Kidney capillary endothelial cell (primary cell): Measurements from ENCODE around the gene TMEM239.

Experiments
- DNase-seq: peaks from one replicate; pipeline ENCODE4 v3.0.0-alpha.2; 2018; ENCODE audit warnings: low spot score

The TMEM239 gene

DNA sequence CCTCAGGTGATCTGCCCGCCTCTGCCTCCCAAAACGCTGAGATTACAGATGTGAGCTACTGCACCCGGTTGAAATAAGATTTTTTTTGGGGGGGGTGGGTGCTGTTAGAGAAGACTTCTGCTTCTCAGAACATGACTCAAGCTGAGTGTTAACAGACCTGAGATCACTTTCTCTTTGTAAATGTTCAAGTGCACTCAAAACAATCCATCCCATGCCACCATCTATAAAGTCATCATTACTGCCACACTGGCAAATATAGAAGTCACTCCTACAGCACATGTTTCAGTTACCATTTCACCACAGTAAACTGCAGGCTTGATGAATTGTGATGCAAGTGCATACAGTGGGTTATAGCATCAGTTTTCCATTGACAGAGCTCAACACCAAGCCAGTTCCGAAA, 33.4 kb downstream of the TMEM239 start:
- no peak for DNase-seq

DNA sequence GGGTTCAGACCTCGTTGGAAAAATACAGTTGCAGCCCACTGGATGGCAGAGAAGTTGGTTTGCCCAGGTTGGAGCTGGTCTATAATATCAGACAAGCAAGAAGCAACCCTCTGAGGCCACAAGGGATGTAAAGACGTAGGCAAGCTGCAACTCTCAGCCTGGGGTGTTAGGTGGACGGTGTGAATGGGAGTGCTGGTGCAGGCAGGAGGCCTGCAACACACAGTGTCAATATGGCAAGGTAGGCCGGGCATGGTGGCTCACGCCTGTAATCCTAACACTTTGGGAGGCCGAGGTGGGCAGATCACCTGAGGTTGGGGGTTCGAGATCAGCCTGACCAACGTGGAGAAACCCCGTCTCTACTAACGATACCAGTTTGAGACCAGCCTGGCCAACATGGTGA, 34.9 kb downstream of the TMEM239 start:
- no peak for DNase-seq

DNA sequence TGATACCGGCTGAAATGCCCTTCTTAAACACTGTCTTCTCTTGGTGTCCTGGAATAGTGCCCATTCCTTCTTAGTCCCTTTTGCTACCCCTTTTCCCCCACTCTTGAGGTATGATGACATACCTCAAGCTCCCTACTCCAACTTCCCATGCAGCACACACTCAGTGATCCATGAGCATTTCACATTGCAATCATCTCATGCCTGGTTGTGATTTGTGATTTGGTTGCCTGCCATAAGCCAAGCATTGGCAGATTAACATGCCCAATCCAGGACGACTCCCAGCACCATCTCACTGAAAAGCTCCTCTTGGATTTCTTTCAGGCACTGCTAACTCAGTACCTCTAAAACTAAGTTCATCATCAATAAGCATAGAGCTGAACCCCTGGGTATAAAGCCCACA, 42.4 kb downstream of the TMEM239 start:
- no peak for DNase-seq

DNA sequence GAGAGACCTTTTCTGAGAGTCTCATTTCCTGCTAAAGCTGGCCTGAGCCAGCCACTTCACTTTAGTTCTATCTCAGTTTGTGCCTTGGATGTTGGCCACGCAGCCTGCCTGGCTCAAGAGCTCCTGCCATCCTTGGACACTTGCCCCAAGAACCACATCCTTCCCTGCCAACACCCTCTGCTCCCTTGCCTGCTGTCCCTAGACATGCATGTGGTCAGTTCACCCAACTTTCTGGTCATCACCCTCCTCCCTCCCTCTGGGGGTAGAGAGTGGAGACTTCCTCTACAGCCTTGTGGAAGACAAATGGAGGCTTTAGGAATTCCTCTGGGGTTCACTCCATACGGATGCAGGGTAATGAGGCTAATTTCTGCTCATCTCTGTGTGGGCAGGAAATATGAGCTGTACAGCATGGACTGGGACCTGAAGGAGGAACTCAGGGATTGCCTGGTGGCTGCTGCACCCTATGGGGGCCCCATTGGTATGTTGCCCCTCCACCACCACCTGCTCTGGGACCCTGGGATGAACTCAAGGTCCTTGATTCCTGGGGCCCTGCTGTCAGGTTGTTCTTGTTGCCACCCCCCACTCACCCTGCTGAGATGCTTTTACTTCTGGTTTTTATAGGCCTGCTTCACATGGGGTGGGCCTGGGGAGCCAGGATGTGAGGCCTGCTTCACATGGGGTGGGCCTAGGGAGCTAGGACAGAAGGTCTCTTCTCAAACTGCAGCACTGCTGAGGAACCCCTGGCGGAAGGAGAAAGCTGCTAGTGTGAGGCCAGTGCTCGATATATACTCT, 43.4 kb downstream of the TMEM239 start:
- no peak for DNase-seq

DNA sequence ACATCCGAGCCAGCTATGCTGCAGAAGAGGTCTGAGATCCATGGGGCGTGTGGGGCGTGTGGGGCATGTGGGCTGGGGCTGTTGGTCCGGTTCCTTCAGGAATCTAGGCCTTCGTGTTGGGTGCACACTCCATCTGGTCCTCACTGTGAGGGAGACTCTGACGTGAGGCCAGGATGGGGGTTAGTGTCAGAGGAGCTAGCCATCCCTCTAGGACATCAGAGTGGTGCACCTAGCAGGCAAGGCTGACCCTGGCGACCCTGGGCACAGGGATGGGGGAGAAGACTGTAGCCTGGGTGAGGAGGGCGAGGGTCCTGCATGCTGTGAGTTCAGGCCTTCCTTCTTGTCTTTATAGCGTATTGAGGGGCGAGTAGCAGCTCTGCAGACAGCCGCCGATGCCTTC, 48.5 kb downstream of the TMEM239 start:
- no peak for DNase-seq

DNA sequence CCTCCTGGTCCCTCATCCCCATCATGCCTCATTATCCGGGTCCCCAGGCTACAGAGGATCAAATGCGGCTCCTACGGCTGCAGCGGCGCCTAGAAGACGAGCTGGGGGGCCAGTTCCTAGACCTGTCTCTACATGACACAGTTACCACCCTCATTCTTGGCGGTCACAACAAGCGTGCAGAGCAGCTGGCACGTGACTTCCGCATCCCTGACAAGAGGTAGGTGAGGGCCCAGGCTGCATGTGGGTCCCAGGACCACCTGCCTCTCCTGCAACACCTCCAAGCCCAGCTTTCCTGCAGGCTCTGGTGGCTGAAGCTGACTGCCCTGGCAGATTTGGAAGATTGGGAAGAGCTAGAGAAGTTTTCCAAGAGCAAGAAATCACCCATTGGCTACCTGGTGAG, 48.9 kb downstream of the TMEM239 start:
- DNase-seq = no peak

DNA sequence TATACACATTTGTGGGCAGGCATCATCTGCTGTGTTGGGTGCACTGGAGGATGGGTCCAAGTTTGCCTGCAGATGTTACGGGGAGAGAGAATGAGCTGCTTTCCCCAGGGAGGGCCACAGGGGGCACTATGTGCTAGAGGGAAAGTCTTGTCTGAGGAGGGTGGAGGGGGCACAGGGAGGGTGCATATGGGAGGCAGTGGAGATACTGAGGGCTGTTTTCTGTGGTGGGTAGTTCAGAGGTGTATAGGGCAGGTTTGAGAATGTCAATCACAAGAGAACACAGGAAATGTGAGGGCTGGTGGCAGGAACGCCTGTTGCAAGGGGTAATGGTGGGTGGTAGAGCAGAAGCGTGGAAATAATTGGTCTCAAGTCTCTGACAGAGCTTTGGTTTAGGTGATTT, 49.5 kb downstream of the TMEM239 start:
- DNase-seq = no peak

DNA sequence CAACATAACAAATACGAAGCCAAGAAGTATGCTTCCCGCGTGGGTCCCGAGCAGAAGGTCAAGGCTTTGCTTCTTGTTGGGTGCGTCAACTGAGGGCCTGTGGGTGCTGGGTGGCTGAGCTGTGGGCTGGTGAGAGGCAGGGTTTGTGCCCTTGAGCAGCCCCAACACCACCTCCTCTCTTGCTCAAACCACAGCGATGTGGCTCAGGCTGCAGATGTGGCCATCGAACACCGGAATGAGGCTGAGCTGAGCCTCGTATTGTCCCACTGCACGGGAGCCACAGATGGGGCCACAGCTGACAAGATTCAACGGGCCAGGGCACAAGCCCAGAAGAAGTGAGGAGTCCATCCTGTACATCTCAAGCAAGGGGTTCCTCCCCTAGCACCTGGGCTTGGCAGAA, 50.1 kb downstream of the TMEM239 start:
- DNase-seq = no peak

DNA sequence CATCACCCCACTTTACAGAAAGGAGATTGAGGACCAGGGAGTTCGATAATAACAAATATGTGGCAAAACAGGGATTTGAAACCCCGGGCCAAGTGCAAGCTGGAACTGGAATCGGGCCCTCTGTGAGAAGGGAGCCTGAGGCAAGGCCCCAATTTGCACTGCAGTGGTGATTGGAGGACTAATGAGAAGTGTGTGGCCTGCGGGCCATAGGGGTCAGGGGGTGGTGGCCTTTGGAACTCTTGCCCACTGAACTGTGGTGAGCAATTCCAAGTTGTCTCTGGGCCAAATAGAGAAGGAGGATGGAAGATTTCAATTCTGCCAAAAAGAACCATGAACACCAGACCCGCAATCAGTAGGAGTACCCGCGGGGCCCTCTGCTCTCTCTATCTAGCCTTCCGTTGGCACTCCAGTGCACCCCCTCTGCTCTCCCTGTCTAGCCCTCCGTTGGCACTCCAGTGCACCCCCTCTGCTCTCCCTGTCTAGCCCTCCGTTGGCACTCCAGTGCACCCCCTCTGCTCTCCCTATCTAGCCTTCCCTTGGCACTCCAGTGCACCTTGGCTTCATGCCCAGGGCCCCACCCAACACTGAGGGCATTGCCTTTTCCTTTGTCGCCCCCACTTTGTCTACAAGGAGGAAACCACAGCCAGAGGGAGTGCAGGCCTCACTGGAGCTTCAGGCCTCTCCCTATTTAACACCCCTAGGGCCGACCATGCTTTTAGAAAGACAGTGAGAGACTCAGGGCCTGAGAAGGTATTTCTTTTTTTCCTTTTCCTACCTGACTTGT, 51.1 kb downstream of the TMEM239 start:
- DNase-seq = no peak
